OCI-M2 (cell line): ENCODE data around the gene DNAJA4.

ENCODE experiments used
- DNase-seq: peaks from one replicate; lab custom pipeline; 2025; ENCODE audit not compliant: unreplicated experiment; lab: John Stamatoyannopoulos, UW

Gene DNAJA4

GRCh38 chr15:78264304-78265136 lies at the start of gene DNAJA4:
TSS of gene DNAJA4 (plus strand) at chr15:78264562. CDS start at chr15:78264764, 202 bp downstream.
- DNase-seq, result no peak

GRCh38 chr15:78216276-78217104 lies 47.9 kb upstream of the DNAJA4 start:
- DNase-seq, result no peak

- no peak for DNase-seq
Measured at GRCh38 chr15:78220713-78221112, 43.6 kb upstream of the DNAJA4 start.

GRCh38 chr15:78222745-78223395 lies 41.5 kb upstream of the DNAJA4 start:
- DNase-seq, result no peak

- DNase-seq, result no peak
Measured at GRCh38 chr15:78223396-78224022, 40.9 kb upstream of the DNAJA4 start.

GRCh38 chr15:78224023-78224411 lies 40.3 kb upstream of the DNAJA4 start:
- no peak for DNase-seq

- DNase-seq, result no peak
Measured at GRCh38 chr15:78225783-78226541, 38.4 kb upstream of the DNAJA4 start.

GRCh38 chr15:78228356-78228996 lies 35.9 kb upstream of the DNAJA4 start:
- DNase-seq, result no peak

- no peak for DNase-seq
Measured at GRCh38 chr15:78229431-78230406, 34.6 kb upstream of the DNAJA4 start.

- DNase-seq, result no peak
Measured at GRCh38 chr15:78232951-78233350, 31.4 kb upstream of the DNAJA4 start.

- no peak for DNase-seq
Measured at GRCh38 chr15:78233496-78233895, 30.9 kb upstream of the DNAJA4 start.

- no peak for DNase-seq
Measured at GRCh38 chr15:78234515-78235040, 29.8 kb upstream of the DNAJA4 start, which contains the start of gene ACSBG1. TSS of gene ACSBG1 (minus strand) at chr15:78234565. CDS start at chr15:78234501, 64 bp downstream.

GRCh38 chr15:78236491-78236890 lies 27.9 kb upstream of the DNAJA4 start:
- no peak for DNase-seq

- DNase-seq, result no peak
Measured at GRCh38 chr15:78237146-78237545, 27.2 kb upstream of the DNAJA4 start.

- no peak for DNase-seq
Measured at GRCh38 chr15:78239811-78240210, 24.6 kb upstream of the DNAJA4 start.

GRCh38 chr15:78241017-78241416 lies 23.3 kb upstream of the DNAJA4 start:
- peak; percentile 12 for DNase-seq

- no peak for DNase-seq
Measured at GRCh38 chr15:78242128-78242527, 22.2 kb upstream of the DNAJA4 start.

- DNase-seq, result no peak
Measured at GRCh38 chr15:78243058-78243457, 21.3 kb upstream of the DNAJA4 start.
